Measurements from ENCODE around the gene CHRM1. TPM values are rescaled to one million over a fixed set of nuclear protein-coding genes. Genes with fewer than 3 reads are reported as not detected.

Gene CHRM1
- polyA plus RNA-seq, 3 donors, result not detected

DNA sequence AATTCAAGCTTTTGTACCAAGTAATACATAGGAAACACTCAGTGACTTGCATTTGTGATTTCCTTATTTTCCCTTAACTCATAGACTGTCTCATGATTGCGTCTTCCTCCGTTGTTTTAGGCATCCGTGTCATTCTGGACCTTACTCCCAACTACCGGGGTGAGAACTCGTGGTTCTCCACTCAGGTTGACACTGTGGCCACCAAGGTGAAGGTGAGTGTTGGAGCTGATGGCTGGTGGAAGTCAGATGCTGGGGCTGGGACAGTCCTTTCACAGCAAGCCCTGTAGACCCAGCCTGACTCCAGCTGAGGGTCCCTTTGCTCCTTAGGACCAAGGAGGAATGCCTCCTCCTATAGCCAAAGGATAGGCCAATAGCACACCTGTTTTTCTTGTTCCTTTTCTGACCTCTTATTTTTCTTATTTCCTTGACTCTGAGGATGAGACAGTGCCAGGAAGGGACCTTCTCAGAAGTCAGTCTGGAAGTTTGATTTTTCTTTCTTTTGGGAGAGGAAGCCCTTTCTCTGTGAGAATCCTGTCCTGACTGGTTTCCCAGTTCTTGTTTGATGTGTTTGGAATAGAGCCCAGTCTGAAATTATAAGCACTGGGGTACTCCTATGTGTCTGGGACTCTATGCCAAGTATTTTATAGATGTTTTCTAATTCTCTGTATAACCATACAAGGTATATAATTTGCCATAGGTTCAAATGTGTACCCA is 38.2 kb downstream of the CHRM1 start:
- TF ChIP-seq, protein P1, sequence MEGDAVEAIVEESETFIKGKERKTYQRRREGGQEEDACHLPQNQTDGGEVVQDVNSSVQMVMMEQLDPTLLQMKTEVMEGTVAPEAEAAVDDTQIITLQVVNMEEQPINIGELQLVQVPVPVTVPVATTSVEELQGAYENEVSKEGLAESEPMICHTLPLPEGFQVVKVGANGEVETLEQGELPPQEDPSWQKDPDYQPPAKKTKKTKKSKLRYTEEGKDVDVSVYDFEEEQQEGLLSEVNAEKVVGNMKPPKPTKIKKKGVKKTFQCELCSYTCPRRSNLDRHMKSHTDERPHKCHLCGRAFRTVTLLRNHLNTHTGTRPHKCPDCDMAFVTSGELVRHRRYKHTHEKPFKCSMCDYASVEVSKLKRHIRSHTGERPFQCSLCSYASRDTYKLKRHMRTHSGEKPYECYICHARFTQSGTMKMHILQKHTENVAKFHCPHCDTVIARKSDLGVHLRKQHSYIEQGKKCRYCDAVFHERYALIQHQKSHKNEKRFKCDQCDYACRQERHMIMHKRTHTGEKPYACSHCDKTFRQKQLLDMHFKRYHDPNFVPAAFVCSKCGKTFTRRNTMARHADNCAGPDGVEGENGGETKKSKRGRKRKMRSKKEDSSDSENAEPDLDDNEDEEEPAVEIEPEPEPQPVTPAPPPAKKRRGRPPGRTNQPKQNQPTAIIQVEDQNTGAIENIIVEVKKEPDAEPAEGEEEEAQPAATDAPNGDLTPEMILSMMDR (IDR thresholded peaks at IDR 0.05), result no peak
- no CpG with 5 or more reads among the region's 5 CpGs for WGBS (ENCODE audit: insufficient coverage)
- intact Hi-C loops (cut with micrococcal nuclease), result no loop called here
- Histone ChIP-seq H3K27ac (ENCODE audit: low read depth in 1 of 2, low read length in 2 of 2) (peak overlapping the region; percentile 100), H2AFZ (ENCODE audit: insufficient read depth, low read depth, low read length, poor library complexity, severe bottlenecking) (no peak overlapping the region), H3K36me3 (replicated peaks in 1 of 2; ENCODE audit: control insufficient read depth in 1 of 2, insufficient read depth in 2 of 2, low read length in 2 of 2) (peaks cover 52 to 54% of the 10 kb centered on the region in 2 donors), H3K27me3 (ENCODE audit: control insufficient read depth in 2 of 2, insufficient read depth in 2 of 2, low read length in 2 of 2) (no peaks in the 10 kb centered on the region), H3K9ac (ENCODE audit: insufficient read depth, low read length, poor library complexity, severe bottlenecking) (peak overlapping the region; percentile 99), H3K4me3 (replicated peaks in 1 of 3; ENCODE audit: low read depth in 2 of 3, low read length in 3 of 3) (peak overlapping the region; percentile 93 to 97 (median 95)), H3K4me2 (replicated peaks; ENCODE audit: extremely low read depth, low read length, poor library complexity, severe bottlenecking) (peak overlapping the region; percentile 92), H3K9me3 (replicated peaks in 1 of 2; ENCODE audit: control insufficient read depth in 1 of 2, insufficient read depth in 1 of 2, low read length in 2 of 2) (no peaks in the 10 kb centered on the region), H3K79me2 (ENCODE audit: insufficient read depth, low read length) (peaks cover 65% of the 10 kb centered on the region), H4K20me1 (ENCODE audit: insufficient read depth, low read length) (peaks cover 57% of the 10 kb centered on the region), H3K4me1 (ENCODE audit: control insufficient read depth in 1 of 2, insufficient read depth in 2 of 2, low read length in 2 of 2) (peaks cover 31 to 41% of the 10 kb centered on the region in 2 donors)
- Mint-ChIP-seq H3K27me3 (ENCODE audit: low read depth in 3 of 3) (peaks cover 0 to 4% (median 3%) of the 10 kb centered on the region in 3 donors), H3K36me3 (peaks cover 55 to 59% of the 10 kb centered on the region in 2 donors), H3K9me3 (peaks cover 0 to 3% (median 0%) of the 10 kb centered on the region in 7 donors), H3K4me3 (peak overlapping the region; percentile 100), H3K4me1 (peaks cover 37% of the 10 kb centered on the region), H3K27ac (peak overlapping the region; percentile 98 to 100 (median 99))
- DNase-seq, result peak; percentile 53 to 80 (median 74)

DNA sequence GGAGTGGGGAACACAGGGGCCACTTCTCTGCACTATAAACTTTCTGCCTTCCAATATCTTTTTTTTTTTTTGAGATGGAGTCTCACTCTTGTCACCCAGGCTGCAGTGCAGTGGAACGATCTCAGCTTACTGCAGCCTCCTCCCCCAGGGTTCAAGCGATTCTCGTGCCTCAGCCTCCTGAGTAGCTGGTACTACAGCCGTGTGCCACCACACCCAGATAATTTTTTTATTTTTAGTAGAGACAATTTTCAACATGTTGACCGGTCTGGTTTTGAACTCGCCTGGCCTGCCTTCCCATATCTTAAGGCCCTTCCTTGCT is 38.8 kb downstream of the CHRM1 start:
- peaks cover 65% of the 10 kb centered on the region for H3K79me2 ChIP-seq (ENCODE audit: insufficient read depth, low read length)
- H3K9me3 Mint-ChIP-seq, result peaks cover 0 to 3% (median 0%) of the 10 kb centered on the region in 7 donors
- peaks cover 51% of the 10 kb centered on the region for H4K20me1 ChIP-seq (ENCODE audit: insufficient read depth, low read length)
- H3K36me3 ChIP-seq (replicated peaks in 1 of 2; ENCODE audit: control insufficient read depth in 1 of 2, insufficient read depth in 2 of 2, low read length in 2 of 2), result peaks cover 47 to 49% of the 10 kb centered on the region in 2 donors
- H3K4me2 ChIP-seq (replicated peaks; ENCODE audit: extremely low read depth, low read length, poor library complexity, severe bottlenecking), result peak overlapping the region; percentile 92
- TF ChIP-seq, protein P1 (IDR thresholded peaks at IDR 0.05), result no peak
- H2AFZ ChIP-seq (ENCODE audit: insufficient read depth, low read depth, low read length, poor library complexity, severe bottlenecking), result no peak overlapping the region
- H3K27ac Mint-ChIP-seq, result peak overlapping the region; percentile 98 to 100 (median 99)
- peak overlapping the region; percentile 93 to 97 (median 95) for H3K4me3 ChIP-seq (replicated peaks in 1 of 3; ENCODE audit: low read depth in 2 of 3, low read length in 3 of 3)
- peaks cover 31 to 41% of the 10 kb centered on the region in 2 donors for H3K4me1 ChIP-seq (ENCODE audit: control insufficient read depth in 1 of 2, insufficient read depth in 2 of 2, low read length in 2 of 2)
- no peaks in the 10 kb centered on the region for H3K27me3 ChIP-seq (ENCODE audit: control insufficient read depth in 2 of 2, insufficient read depth in 2 of 2, low read length in 2 of 2)
- H3K27me3 Mint-ChIP-seq (ENCODE audit: low read depth in 3 of 3), result peaks cover 0 to 4% (median 3%) of the 10 kb centered on the region in 3 donors
- intact Hi-C loops (cut with micrococcal nuclease), result no loop called here
- H3K4me1 Mint-ChIP-seq, result peaks cover 37% of the 10 kb centered on the region
- H3K36me3 Mint-ChIP-seq, result peaks cover 50 to 53% of the 10 kb centered on the region in 2 donors
- H3K9ac ChIP-seq (ENCODE audit: insufficient read depth, low read length, poor library complexity, severe bottlenecking), result peak overlapping the region; percentile 99
- 70% methylated on average over 2 of the region's 6 CpGs for WGBS (ENCODE audit: insufficient coverage)
- H3K9me3 ChIP-seq (replicated peaks in 1 of 2; ENCODE audit: control insufficient read depth in 1 of 2, insufficient read depth in 1 of 2, low read length in 2 of 2), result no peaks in the 10 kb centered on the region
- H3K27ac ChIP-seq (ENCODE audit: low read depth in 1 of 2, low read length in 2 of 2), result peak overlapping the region; percentile 100
- H3K4me3 Mint-ChIP-seq, result peak overlapping the region; percentile 100
- DNase-seq, result no peak

All from CD14-positive monocyte (primary cell).